B cell (primary cell): Measurements from ENCODE around the gene LIPN. TPM values are rescaled to one million over a fixed set of nuclear protein-coding genes. Genes with fewer than 3 reads are reported as not detected.

Experiments used
- ATAC-seq: fragments of 200-7000 bp; cut with Tn5 transposase; one replicate; pipeline ENCODE4 v1.10.0; 2021; ENCODE audit warnings: low read depth, mild to moderate bottlenecking, moderate number of reproducible peaks, moderate library complexity
- CTCF ChIA-PET: fragments of 350-600 bp; sonication (Branson Sonifier 250); formaldehyde crosslinking; loops from one replicate; lab custom pipeline; 2021; ENCODE audit warnings: antibody characterized with exemption, inconsistent platforms; lab: Charles Lee
- POLR2A ChIA-PET: fragments of 350-600 bp; sonication (Branson Sonifier 250); formaldehyde crosslinking; loops from one replicate; lab custom pipeline; 2021; ENCODE audit warnings: antibody characterized with exemption; lab: Charles Lee
- DNase-seq: peaks from one replicate; pipeline ENCODE4 v3.0.0; 2013
- H2AFZ ChIP-seq: 2 replicates; pipeline ENCODE4 v1.6.1; 2012; ENCODE audit warnings: mild to moderate bottlenecking, low read depth, low read length; ENCODE audit not compliant: insufficient read depth, poor library complexity, severe bottlenecking
- H3K27ac ChIP-seq, 2 donors: 1 replicate in 1 of 2; 2 replicates in 1 of 2; pipeline ENCODE4 v1.5.1; 2012 to 2013; ENCODE audit warnings: low read length in 2 of 2, mild to moderate bottlenecking in 2 of 2, moderate library complexity in 1 of 2
- H3K27me3 ChIP-seq, 4 experiments: fragments of 200-600 bp in 1 of 4; sonication (generic) in 1 of 4; replicated peaks in 1 of 4; 1 replicate in 2 of 4; 2 replicates in 2 of 4; pipeline versions ENCODE4 v1.6.1 to v1.7.0; 2013 to 2016; ENCODE audit warnings: low read length in 3 of 4, mild to moderate bottlenecking in 2 of 4, mixed read lengths in 1 of 4, moderate library complexity in 1 of 4; ENCODE audit not compliant: insufficient read depth in 4 of 4, control insufficient read depth in 3 of 4; ENCODE audit errors: control extremely low read depth in 1 of 4
- H3K36me3 ChIP-seq, 2 experiments: replicated peaks in 1 of 2; 1 replicate in 1 of 2; 2 replicates in 1 of 2; pipeline versions ENCODE4 v1.6.1 to v1.7.1; 2013; ENCODE audit warnings: low read length in 1 of 2; ENCODE audit not compliant: insufficient read depth in 2 of 2, control insufficient read depth in 1 of 2; ENCODE audit errors: control extremely low read depth in 1 of 2, extremely low read depth in 1 of 2
- H3K4me1 ChIP-seq, 2 donors: fragments of 200-600 bp in 1 of 2; sonication (generic) in 1 of 2; 1 replicate in 1 of 2; 2 replicates in 1 of 2; pipeline versions ENCODE4 v1.5.1 to v1.6.1; 2013 to 2017; ENCODE audit warnings: low read length in 2 of 2; ENCODE audit not compliant: control insufficient read depth in 2 of 2, insufficient read depth in 2 of 2
- H3K4me2 ChIP-seq: replicated peaks from 2 replicates; pipeline ENCODE3; 2012; ENCODE audit warnings: mild to moderate bottlenecking, low read depth, low read length; ENCODE audit not compliant: poor library complexity, severe bottlenecking
- H3K4me3 ChIP-seq, 5 experiments: fragments of 200-600 bp in 1 of 5; sonication (generic) in 1 of 5; 1 replicate in 3 of 5; 2 replicates in 2 of 5; pipeline versions ENCODE4 v1.5.1 to v1.7.0; 2011 to 2016; ENCODE audit warnings: low read length in 4 of 5, mild to moderate bottlenecking in 4 of 5, low read depth in 2 of 5, control low read depth in 1 of 5, moderate library complexity in 1 of 5; ENCODE audit not compliant: insufficient read depth in 1 of 5; ENCODE audit errors: control extremely low read depth in 1 of 5, extremely low read depth in 1 of 5
- H3K79me2 ChIP-seq: fragments of 200-600 bp; sonication (generic); one replicate; pipeline ENCODE4 v1.6.0; 2016; ENCODE audit warnings: low read length; ENCODE audit not compliant: control insufficient read depth, insufficient read depth
- H3K9ac ChIP-seq: fragments of 200-600 bp; sonication (generic); 2 replicates; pipeline ENCODE4 v1.6.1; 2017; ENCODE audit warnings: mild to moderate bottlenecking, low read length, moderate library complexity
- H3K9me3 ChIP-seq, 3 donors: one replicate each; pipeline versions ENCODE4 v1.6.1 to v1.7.1; 2013; ENCODE audit warnings: low read length in 2 of 3; ENCODE audit not compliant: control insufficient read depth in 2 of 3, insufficient read depth in 1 of 3; ENCODE audit errors: control extremely low read depth in 1 of 3
- H4K20me1 ChIP-seq: 2 replicates; pipeline ENCODE4 v1.6.0; 2012; ENCODE audit warnings: mild to moderate bottlenecking, low read length; ENCODE audit not compliant: insufficient read depth, control insufficient read depth, poor library complexity, severe bottlenecking
- H3K27ac Mint-ChIP-seq: one replicate; pipeline ENCODE4 v1.8.0; 2021; ENCODE audit warnings: mixed read lengths
- H3K27me3 Mint-ChIP-seq: one replicate; pipeline ENCODE4 v1.8.0; 2021; ENCODE audit warnings: mixed read lengths
- H3K4me1 Mint-ChIP-seq: one replicate; pipeline ENCODE4 v1.8.0; 2021; ENCODE audit warnings: mixed read lengths
- H3K4me3 Mint-ChIP-seq: one replicate; pipeline ENCODE4 v1.8.0; 2021; ENCODE audit warnings: mixed read lengths
- H3K9me3 Mint-ChIP-seq: one replicate; pipeline ENCODE4 v1.8.0; 2022; ENCODE audit warnings: mixed read lengths; ENCODE audit not compliant: insufficient read depth
- CTCF ChIP-seq: fragments of 200-600 bp; IDR thresholded peaks from one replicate; pipeline ENCODE4 v1.8.0; 2022; ENCODE audit warnings: antibody characterized with exemption, mild to moderate bottlenecking
- EZH2 ChIP-seq: IDR thresholded peaks from 2 replicates; pipeline ENCODE4 v1.6.1; 2012; ENCODE audit warnings: borderline replicate concordance, low read depth, mild to moderate bottlenecking, moderate library complexity, low read length; ENCODE audit not compliant: insufficient read depth, poor library complexity, severe bottlenecking
- WGBS: methylation state at CpG from one replicate; pipeline ENCODE4 v1.1.5; 2013; ENCODE audit warnings: missing lambda C conversion rate; ENCODE audit not compliant: insufficient coverage; 5-methylcytosine and 5-hydroxymethylcytosine counted together
- intact Hi-C: fragments of 100-400 bp; cut with micrococcal nuclease; formaldehyde crosslinking; loops from one replicate; pipeline ENCODE4 v1.10.0; 2022
- polyA plus RNA-seq: library from polyadenylated mRNA; depleted of rRNA; stranded (reverse); fragments of >200 nt; gene quantifications from 2 replicates; pipeline ENCODE4 v1.2.3, GENCODE V29; 2012
- total RNA-seq, 2 donors: library from RNA; stranded (reverse); fragments of 120-200 nt in 1 of 2; gene quantifications; 1 replicate in 1 of 2; 2 replicates in 1 of 2; pipeline versions ENCODE4 v1.2.3 to v1.2.4, GENCODE V29; 2013 to 2022

Gene LIPN
- total and polyA plus RNA-seq, 2 donors (not counting 1 experiment from before 2014, with no cell fraction given) = 0.12 TPM; not detected in 1

GRCh38 chr10:88810196-88810961 lies 50.6 kb downstream of the LIPN start:
- POLR2A ChIA-PET = no interaction called here
- Histone ChIP-seq H2AFZ (no peak overlapping the region), H3K27me3 (no peaks in the 10 kb centered on the region), H3K27ac (no peak overlapping the region), H3K4me1 (no peaks in the 10 kb centered on the region), H3K79me2 (no peaks in the 10 kb centered on the region), H3K4me2 (no peak overlapping the region), H3K9ac (no peak overlapping the region), H3K36me3 (no peaks in the 10 kb centered on the region), H3K4me3 (no peak overlapping the region), H3K9me3 (no peaks in the 10 kb centered on the region), H4K20me1 (no peaks in the 10 kb centered on the region)
- Mint-ChIP-seq H3K9me3 (no peaks in the 10 kb centered on the region), H3K27me3 (peaks cover 13% of the 10 kb centered on the region), H3K4me1 (no peaks in the 10 kb centered on the region), H3K27ac (no peak overlapping the region), H3K4me3 (no peak overlapping the region)
- intact Hi-C loops = loop anchor here (1.0 kb wide), 1 partner anchor 122 kb away; no protein-coding TSS in a partner anchor
- CTCF ChIA-PET = interaction anchor here (0.6 to 3.2 kb wide), 11 partner anchors 22 to 670 kb away, joined by 3 to 15 read pairs (median 4); no protein-coding TSS in a partner anchor
- 60% methylated on average over 2 of the region's 5 CpGs for WGBS
- no peak for TF ChIP-seq EZH2
- peak; percentile 73 for TF ChIP-seq CTCF
- ATAC-seq = peak; percentile 54
- DNase-seq = peak; percentile 53

GRCh38 chr10:88813200-88813599 lies 53.4 kb downstream of the LIPN start:
- intact Hi-C loops = no loop called here
- H3K27ac ChIP-seq = no peak overlapping the region
- no peak overlapping the region for H3K4me2 ChIP-seq
- WGBS = 88% methylated on average over 1 of the region's 6 CpGs
- TF ChIP-seq CTCF = no peak
- no peak for TF ChIP-seq EZH2
- H3K9ac ChIP-seq = no peak overlapping the region
- H3K4me1 ChIP-seq = no peaks in the 10 kb centered on the region
- CTCF ChIA-PET = interaction anchor here (1.0 to 1.5 kb wide), 3 partner anchors 10 to 122 kb away, joined by 3 to 8 read pairs (median 3); no protein-coding TSS in a partner anchor
- Mint-ChIP-seq H3K4me1 (no peaks in the 10 kb centered on the region), H3K9me3 (no peaks in the 10 kb centered on the region), H3K27ac (no peak overlapping the region), H3K4me3 (no peak overlapping the region), H3K27me3 (peaks cover 13% of the 10 kb centered on the region)
- no peaks in the 10 kb centered on the region for H3K9me3 ChIP-seq
- no peak overlapping the region for H2AFZ ChIP-seq
- DNase-seq (no peak), ATAC-seq (no peak)
- H4K20me1 ChIP-seq = no peaks in the 10 kb centered on the region
- H3K36me3 ChIP-seq = no peaks in the 10 kb centered on the region
- no peaks in the 10 kb centered on the region for H3K27me3 ChIP-seq
- no peaks in the 10 kb centered on the region for H3K79me2 ChIP-seq
- POLR2A ChIA-PET = no interaction called here
- no peak overlapping the region for H3K4me3 ChIP-seq
